Stimulated activated CD8-positive, alpha-beta memory T cell treated with anti-CD3 and anti-CD28 coated beads, Interleukin-4, amount 100 ng/mL, for 48 hours (primary cell): ENCODE data around the gene BPIFA3.
A peak's percentile ranks its signal among the peaks of the same experiment; 100 is the strongest.

Source experiments
- DNase-seq: peaks from one replicate; pipeline ENCODE4 v3.0.0-alpha.2; 2020

The BPIFA3 gene

DNA sequence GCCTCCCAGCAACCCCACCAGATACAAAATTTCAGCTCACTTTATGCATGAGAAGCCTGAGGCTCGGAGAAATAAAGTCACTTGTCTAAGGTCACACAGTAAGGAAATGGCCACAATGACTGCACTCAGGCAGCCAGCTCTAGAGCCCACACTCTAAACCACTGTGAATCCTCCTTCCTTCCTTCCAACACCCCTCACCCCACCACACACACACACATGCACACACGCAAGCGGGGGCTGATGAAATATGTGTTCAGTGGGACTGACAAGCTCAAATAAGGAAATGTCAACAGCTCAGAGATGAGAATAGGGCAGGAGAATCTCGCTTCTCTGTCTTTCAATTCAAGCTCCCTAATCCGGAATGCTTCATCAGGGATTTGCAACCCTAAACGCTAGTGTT lies 12.7 kb downstream of the BPIFA3 start:
- DNase-seq, result peak; percentile 27

DNA sequence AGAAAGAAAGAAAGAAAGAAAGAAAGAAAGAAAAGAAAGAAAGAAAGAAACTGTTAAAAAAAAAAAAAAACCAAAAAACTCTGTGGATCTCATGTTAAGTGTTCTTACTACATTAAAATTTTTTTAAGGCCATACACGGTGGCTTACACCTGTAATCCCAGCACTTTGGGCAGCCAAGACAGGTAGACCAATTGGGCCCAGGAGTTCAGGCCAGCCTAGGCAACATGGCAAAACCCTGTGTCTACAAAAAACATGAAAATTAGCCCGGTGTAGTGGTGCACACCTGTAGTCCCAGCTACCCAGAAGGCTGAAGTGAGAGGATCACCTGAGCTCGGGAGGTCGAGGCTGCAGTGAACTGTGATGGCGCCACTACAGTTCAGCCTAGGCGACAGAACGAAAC lies 14.1 kb downstream of the BPIFA3 start:
- DNase-seq, result no peak

DNA sequence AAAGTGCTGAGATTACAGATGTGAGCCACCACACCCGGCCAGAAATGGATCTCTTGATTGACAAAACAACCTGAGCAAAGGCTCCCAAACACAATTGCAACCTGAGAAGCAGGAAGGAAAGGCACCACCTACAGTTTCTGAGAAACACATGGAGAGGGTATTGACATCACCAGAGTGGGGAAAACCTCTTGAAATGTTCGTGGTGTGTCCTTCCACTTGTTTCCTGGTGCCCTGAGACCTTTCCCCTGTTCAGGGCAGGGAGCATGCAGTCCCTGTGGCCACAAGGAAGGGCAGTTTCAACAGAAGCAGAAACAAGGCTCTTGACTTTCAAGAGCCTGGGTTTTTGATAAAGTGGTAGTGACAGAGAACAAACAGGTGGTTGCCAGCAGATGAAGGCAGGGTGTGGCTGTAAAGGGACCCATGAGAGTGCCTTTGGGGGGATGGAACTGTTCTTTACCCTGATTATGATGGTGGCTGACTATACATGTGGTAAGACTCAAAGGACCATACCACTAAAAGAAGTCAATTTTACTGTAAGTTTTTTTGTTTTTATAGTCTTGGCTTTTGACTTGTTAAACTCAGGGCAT lies 15.4 kb downstream of the BPIFA3 start:
- no peak for DNase-seq

DNA sequence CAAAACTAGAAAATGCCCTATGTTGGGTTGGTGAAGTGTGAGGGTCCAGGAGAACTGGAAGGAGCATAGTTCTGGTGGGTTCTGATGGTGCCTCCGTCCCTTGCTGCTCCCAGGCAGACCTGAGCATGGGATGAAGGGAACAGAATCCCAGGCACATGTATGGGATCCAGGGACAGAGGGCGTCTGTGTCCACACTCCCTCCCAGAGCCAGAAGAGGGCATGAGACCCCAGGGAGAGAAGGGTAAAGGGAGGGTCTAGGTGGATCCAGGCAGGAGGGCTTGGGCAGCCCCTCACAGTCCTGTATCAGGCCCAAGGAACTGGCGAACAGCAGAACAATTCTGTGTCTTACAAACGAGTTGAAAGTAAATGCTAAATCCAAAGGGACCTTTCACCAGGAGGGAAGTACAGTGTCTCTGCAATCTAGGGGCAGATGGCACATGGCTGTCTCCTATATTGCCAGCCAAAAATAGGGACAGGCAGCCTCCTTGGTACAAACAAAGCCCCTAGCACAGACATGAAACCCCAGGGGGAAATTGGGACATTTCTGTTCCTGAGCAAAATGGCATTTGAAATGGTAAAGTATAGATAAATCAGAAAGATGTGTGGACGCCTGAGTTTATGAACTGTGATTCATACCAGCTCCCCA lies 16.1 kb downstream of the BPIFA3 start:
- DNase-seq, result no peak

DNA sequence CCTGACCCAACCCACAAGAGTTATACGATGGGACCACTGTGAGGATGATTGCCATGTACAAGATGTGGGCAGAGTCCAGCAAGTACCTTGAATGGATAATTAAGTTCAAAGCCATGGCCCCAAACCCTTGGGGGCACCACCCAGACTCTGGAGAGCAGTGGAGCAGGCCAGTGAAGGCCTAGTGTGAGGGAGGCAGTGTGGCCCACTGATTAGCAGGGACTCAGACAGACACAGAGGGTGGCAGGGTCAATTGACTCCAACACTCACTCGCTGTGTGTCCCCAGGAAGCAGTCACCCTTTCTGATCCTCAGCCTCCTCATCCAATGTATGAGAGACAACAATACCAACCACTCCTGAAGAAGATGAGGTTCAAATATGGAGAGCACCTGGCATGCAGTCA lies 16.9 kb downstream of the BPIFA3 start:
- DNase-seq, result no peak

DNA sequence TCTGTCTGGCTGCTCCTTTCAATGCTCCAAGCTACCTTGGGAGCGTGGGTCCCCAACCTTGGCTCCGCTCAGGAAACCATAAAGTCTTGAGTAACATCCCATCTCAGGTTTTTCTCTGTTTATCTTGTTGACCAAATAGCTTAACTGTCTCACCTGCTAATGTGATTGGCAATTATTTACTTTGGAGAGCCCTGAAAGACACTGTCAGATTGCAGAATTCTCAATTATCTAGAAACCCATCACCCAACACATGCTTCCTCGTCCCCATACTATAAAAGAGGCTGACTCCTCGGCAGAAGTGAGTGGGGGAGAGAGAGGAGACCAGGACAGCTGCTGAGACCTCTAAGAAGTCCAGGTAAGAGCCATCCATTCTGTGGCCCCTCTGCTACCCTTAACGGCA lies 18.5 kb downstream of the BPIFA3 start, which contains the start of gene BPIFA1:
Gene BPIFA1, plus strand, starts transcription at position 301 of the 400 bp plus-strand sequence. CDS start 1,716 bp downstream, outside the sequence.
- no peak for DNase-seq

DNA sequence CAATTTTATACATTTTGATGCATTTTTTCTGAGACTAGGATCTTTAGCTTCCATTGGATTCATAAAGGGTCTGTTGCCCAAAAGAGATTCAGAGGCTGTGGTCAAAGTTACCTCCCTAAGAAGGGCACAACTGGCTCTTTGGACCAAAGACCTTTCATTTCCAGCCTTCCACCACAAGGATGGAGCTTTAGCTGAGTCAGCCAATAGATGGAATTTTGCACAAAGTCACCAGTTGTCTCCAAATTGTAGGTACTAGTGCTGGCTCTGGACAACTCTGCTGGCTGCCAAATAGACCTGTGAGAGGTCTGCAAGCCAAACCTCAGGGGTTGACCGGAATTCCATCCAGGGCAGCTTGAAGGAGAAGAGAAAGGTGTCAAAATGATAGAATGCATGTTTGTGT lies 19.2 kb downstream of the BPIFA3 start:
- DNase-seq, result no peak

DNA sequence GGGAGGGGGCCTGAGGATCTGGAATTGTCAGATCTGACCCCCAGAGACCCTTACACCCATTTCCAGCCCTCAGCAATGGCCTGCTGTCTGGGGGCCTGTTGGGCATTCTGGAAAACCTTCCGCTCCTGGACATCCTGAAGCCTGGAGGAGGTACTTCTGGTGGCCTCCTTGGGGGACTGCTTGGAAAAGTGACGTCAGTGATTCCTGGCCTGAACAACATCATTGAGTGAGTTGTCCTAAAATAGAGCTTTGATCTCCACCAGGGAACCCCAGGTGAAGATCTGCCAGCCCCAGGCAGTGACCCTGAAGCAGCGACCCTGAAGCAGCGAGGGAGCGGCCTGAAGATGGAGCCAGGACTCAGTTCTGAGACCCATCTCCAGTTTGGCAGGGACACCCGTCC lies 20.8 kb downstream of the BPIFA3 start:
- no peak for DNase-seq

DNA sequence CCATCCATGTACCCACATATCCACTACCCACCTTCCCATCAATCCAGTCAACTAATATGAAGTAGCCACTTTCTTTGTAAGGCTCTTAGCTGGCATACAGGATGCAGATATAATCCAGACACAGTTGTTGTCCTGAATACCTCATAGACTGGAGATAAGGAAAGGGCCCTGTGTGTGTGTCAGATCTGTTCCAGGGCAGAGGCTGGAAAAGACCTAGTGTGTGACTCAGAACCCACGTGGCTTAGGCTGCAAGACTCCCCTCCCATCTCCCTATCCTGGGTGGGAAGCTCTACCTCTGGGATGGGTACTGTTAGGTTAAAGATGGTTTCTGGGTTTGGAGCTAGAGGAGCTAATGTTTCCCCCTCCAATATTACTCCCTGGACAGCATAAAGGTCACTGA lies 22.3 kb downstream of the BPIFA3 start:
- DNase-seq, result no peak

DNA sequence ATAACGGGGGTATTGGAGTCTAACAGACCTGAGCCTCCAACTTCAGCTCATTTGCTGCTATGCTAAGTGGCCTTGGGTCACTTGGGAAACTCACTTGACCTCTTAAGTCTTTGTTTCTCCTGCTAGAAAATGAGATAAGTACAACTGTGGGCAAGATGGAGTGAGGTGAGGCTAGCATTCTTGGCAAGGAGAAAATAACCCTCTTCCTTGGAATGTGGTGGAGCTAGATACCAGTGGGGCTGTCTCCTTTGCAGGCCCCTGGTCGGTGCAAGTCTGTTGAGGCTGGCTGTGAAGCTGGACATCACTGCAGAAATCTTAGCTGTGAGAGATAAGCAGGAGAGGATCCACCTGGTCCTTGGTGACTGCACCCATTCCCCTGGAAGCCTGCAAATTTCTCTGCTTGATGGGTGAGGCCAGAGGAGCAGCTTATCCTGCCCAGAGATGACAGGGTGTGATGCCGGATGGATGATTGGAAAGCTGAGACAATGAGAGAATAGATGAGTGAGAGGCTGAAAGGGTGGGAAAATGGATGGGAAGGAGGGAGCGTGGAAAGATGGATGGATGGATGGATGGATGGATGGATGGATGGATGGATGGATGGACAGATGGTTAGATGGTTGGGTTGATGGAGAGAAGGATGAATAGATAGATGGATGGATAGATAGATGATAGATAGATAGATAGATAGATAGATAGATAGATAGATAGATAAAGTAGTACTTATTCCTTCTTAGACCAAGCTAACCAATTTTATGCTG lies 23.0 kb downstream of the BPIFA3 start:
- no peak for DNase-seq

DNA sequence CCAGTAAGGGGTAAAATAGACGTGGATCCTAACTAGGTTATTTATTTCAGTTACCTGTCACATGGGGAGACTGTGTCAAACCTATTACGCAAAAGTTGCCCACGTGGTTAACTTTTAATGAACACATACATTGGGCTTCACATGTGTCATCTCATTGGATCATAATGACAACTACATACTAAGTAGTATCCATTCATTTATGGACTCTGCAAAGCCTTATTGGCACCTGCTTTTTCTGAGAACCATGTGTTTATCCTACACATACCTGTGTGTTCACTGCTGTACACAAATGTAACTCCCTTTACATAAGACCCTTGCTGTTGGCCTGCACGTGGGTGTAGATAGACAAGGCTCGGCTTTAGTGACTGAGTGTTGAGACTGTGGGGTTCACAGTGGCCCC lies 23.8 kb downstream of the BPIFA3 start:
- no peak for DNase-seq

DNA sequence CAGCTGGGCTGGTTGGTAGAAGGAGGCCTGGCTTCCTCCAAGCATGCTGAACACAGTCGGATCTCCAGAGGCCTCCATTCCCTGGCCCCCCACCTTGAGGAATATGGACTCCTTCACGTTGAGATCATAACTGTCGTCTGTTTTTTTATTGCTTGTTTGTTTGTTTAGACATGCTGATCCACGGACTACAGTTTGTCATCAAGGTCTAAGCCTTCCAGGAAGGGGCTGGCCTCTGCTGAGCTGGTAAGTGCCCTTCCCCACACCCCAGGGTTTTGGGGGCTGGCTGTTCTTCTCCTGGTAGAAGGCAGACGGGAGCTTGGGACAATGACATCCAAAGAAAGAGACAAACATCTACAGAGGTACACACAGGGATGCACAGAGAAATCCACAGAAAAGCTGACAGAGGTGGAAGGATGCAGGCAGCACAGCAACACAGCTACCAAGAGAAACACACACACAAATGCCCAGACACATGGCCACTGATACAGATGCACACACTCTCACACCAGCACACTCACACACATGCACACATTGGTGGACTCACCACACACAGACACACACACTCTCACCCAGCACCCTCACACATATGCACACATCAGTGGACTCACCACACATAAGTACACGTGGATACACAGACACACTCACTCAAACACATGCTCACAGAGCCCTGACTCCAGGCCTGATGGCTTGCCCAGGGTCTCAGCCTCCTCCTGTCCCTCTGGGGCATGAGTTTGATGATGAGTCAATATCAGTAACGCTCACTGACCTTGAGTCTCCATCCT lies 25.4 kb downstream of the BPIFA3 start:
- DNase-seq, result no peak

DNA sequence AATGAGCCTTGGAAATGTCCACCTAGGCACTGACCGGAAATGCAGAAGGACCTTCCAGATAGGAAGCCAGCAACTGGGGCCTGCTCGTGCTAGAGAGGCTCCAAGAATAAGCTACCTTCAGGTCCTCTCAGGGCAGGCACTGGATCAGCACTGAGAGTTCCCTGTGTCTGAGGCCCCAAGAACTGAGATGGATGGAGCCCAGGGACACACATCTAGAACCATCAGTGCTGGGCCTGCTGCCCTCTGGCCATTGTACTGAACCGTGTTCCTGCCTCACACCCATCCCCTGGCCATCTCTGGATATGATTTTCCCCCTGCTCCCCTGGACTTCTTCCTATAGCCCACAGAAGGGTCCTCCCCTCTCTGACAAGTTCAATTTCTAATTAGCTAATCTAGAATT lies 28.9 kb downstream of the BPIFA3 start:
- DNase-seq, result no peak

DNA sequence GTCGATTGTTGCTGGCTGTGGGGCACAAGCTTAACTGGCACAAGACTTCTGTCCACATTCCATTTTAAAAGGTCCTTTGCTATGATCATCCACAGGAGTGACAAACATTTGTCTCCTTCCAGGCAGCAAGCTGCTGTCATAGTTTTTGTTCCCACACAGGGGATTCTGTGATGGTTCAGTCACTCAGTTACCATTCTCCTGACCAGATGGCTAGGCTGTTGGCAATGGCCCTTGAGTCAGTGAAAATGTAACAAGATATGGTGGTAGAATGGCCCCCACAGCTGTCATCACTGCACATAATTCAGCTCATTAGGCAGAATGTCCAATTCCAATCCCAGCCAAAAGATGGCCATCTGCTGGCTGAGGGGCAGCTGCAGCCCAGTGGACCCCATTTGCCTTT lies 32.3 kb downstream of the BPIFA3 start:
- DNase-seq, result no peak

DNA sequence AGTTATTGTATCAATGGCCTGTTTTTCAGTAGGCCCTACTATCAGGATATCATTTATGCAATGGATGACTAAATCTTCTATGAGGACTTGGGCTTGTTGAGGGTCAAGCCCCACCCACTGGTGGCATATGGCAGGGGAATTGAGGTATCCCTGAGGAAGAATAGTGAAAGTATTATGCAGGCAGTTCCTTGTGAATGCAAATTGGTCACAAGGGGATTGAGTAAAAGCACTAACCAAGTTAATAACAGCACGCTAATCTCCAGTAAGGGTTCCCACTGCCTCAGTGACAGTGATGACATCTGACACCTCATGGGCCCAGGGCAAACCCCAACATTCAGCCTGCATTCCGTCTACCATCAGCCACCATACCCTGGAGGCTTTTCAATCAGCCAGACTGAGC lies 33.5 kb downstream of the BPIFA3 start:
- DNase-seq, result no peak

DNA sequence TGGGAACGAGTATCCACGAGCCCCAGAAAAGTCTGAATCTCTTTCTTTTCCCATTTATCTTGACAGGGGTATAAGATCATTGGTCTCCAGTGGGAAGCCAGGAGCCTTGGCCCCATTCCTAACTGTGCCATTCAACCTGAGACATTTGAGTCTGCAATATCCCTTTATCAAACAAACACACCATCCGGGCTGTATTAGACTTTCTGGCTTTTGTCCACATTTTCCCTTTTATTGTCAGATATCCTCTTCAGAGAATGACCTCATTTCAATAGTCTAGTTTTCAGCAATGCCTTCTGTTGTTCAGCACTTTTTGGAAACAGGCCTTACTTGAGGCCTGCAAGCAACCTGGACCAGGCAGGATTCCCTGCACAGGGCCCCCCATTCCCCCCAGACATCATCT lies 34.3 kb downstream of the BPIFA3 start:
- DNase-seq, result no peak

DNA sequence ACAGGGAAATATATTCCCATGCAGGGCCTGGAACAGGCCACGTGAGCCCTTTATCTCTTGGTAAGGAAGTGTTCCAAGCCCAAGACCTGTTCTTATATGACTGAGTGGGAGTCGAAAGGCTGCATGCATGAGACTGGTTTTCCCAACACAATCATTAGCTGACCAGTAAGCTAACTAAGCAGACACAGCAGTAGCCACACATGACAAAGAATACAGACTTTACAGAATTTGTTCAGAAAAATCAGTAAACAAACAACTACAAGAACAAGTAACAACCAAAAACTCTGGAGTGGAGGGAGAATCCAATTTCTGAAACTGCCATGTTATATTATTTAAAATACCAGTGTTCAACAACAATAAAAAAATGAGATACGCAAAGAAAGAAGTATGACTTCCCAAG lies 35.3 kb downstream of the BPIFA3 start:
- no peak for DNase-seq

DNA sequence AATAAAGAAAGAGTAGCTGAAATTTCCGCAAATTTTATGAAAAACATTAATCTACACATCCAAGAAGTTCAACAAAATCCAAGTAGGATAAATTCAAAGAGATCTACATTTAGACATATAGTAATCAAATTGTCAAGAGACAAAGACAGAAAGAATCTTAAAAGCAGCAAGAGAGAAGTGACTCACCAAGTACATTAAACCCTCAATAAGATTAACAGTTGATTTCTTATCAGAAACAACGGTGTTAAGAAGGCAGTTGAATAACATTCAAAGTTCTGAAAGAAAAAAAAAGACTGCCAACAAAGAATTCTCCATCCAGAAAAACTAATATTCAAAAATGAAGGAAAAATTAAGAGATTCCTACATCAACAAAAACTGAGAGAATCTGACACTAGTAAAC lies 37.9 kb downstream of the BPIFA3 start:
- DNase-seq, result no peak

DNA sequence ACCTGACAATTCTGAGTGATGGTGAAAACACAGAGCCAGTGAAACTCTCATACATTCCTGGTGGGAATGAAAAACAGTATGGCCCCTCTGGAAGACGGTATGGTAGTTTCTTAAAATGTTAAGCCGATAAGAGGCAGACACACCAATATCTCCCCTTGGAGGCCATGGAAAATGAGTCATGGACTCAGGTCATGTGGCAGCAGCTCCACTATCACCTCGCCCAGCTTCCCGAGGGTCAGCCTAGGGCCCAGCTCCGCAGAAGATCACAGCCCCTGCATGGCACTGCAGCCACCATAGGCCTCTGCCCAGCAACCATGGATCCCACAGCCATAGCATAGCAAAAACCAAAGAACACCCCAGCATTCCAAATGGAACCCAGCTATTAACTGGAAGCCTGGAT lies 40.1 kb downstream of the BPIFA3 start:
- no peak for DNase-seq

DNA sequence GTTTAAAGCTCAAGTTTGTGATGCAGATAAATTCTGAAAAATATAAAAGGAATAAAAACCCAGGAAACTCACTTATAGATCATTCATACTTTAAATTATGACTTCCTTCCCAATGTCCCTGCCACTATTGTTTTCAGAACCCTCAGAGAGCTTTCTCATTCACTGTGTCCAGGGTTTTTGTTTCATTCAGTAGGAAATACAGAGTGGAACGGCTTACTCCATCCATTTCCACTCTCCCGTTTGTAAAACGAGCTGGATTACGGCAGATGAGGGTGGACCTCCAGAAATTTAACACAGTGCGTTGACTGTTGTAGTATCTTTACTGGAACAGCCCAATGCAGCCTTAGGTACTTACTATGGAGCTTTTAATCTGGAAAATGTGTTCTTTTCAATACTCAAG lies 42.2 kb downstream of the BPIFA3 start:
- DNase-seq, result no peak

DNA sequence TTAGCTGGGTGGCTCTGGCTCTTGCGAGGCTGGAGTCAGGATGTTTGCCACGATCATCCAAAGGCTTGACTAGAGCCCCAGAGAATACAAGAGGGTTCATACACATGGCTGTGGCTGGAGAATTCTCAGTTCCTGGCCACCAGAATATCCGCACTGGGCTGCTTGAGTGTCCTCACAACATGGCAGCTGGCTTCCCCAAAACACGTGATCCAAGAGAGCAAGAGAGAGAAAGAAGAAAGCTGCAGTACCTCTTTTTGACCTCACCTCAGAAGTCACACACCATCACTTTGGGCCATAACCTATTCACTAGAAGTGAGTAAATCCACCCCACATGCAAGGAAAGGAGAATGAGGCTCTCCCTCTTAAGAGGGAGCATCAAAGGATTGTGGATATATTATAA lies 44.3 kb downstream of the BPIFA3 start:
- DNase-seq, result no peak

DNA sequence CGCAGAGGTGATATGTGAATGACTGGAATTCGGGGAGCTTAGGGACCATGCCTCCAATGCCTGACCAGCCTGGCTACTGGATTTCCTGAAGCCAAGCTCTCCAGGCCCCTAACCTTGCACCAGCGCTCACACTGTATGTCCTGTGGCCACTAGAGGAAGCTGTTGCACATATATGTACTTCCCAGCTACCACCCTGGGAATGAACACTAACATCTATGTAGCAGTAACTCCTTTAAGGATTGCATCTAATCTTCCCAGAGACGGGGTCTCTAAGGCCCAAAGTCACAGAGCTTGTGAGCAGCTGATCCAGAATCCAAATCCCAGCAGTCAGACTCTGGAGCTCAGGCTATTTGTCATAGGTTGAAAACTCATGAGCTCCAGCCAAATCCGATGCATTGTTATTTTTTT lies 45.5 kb downstream of the BPIFA3 start:
- no peak for DNase-seq

DNA sequence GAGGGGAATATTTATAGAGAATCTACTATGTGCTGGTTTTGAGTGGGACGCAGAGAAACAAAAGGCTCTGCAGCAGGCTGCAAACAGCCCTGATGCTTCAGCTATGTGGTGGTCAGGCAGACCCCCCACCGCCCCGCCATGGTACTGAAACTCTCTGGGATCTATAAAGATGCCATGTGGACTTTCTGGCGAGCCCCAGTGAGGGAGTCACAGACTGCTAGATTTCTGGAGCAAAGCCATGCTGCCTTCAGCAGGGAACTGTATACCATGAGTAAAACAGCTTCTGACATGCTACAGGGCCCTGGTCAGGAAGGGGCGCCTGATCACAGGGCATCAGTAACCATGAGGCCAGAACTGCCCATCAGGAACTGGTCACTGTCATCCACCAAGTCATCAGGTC lies 46.6 kb downstream of the BPIFA3 start:
- DNase-seq, result no peak

DNA sequence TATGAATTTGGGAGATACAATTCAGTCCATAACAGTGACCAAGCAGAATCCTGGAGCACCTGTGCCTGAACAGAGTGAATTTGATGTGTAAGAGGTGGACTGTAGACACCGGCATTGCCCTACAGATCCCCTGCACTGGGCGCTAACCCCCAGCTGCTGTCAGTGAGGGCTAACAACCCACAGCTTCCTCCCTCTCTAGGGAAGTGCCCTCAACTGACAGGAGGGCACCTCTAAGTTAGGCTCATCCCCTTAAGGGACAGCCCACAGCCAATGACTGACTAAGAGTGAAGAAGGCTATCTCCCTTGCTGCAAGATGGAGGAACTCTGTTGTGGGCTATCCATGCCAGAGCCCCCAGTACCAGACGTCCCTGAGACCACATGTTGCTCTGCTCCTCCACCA lies 50.5 kb downstream of the BPIFA3 start:
- DNase-seq, result no peak
